ENCODE measurements around the gene SLX4IP.

The SLX4IP gene

DNA sequence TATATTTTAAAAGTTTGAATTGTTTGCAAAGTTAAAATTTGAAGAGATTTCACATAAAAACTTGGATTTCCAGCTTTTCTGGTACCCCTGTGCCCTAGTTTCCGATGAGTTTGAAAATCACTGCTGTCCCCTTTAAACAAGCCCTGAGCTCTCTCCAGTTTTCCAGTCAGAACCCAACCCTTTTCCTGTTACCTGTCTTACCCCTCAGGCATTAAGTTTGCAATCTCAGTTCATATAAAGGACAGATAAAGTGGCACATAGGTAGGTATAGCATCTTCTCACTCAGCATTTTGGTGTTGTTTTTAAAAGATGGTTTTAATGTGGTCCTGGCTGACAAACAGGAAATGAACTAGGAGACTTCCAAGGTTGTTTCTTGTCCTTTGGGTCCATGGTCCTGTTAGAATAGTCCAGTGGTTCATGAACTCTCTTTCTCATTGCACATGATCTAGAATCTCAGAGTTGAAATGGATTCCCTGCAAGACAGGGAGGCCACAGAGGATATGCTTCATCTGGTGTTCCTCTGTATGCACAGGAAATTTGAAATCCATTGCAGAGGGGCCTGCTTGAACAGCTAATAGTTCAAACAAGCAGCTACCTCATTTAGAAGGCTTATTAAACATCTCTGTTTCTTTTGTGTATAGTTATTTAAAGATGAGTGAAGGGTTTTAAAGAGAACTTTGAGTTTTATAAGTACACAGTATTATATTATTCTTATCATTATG is 156.0 kb downstream of the SLX4IP start:
- Histone ChIP-seq H3K27me3 (ENCODE audit: control insufficient read depth in 1 of 2, insufficient read depth in 1 of 2, low read length in 2 of 2) (no peaks in the 10 kb centered on the region), H2BK120ac (ENCODE audit: low read depth, low read length) (no peak overlapping the region), H3K4me1 (ENCODE audit: control insufficient read depth, insufficient read depth, low read depth, low read length) (peaks cover 3% of the 10 kb centered on the region), H3K14ac (ENCODE audit: low read length in 2 of 2) (no peak overlapping the region), H4K91ac (ENCODE audit: low read length) (no peak overlapping the region), H2BK15ac (ENCODE audit: low read depth, poor library complexity, severe bottlenecking) (no peak overlapping the region), H2BK12ac (ENCODE audit: low read length in 2 of 2) (no peak overlapping the region), H3K18ac (ENCODE audit: low read depth in 1 of 2, low read length in 2 of 2) (peak overlapping the region in 1 of 2 experiments; percentile 41), H2BK5ac (ENCODE audit: low read depth, low read length, poor library complexity, severe bottlenecking) (no peak overlapping the region), H3K4me3 (ENCODE audit: insufficient read depth in 1 of 2, low read depth in 1 of 2, low read length in 2 of 2) (no peak overlapping the region), H3K36me3 (ENCODE audit: control insufficient read depth in 1 of 2, insufficient read depth in 2 of 2, low read depth in 1 of 2, low read length in 2 of 2) (no peaks in the 10 kb centered on the region), H4K8ac (ENCODE audit: low read length) (no peak overlapping the region), H3K9ac (ENCODE audit: low read length) (no peak overlapping the region), H2AFZ (ENCODE audit: low read depth, low read length) (no peak overlapping the region), H3K79me1 (replicated peaks; ENCODE audit: low read length, poor library complexity, severe bottlenecking) (no peaks in the 10 kb centered on the region), H3K23ac (ENCODE audit: low read length in 2 of 2) (no peak overlapping the region), H3K9me3 (ENCODE audit: control insufficient read depth, low read length) (no peaks in the 10 kb centered on the region), H3K4me2 (ENCODE audit: low read length, poor library complexity, severe bottlenecking) (no peak overlapping the region), H3K27ac (ENCODE audit: low read length, poor library complexity, severe bottlenecking) (no peak overlapping the region), H3K4ac (ENCODE audit: low read depth in 1 of 2, low read length in 2 of 2) (no peak overlapping the region), H2AK5ac (ENCODE audit: low read length, severe bottlenecking) (no peak overlapping the region)
- 77% methylated on average over 1 of the region's 1 CpG for WGBS
- no peak for DNase-seq

DNA sequence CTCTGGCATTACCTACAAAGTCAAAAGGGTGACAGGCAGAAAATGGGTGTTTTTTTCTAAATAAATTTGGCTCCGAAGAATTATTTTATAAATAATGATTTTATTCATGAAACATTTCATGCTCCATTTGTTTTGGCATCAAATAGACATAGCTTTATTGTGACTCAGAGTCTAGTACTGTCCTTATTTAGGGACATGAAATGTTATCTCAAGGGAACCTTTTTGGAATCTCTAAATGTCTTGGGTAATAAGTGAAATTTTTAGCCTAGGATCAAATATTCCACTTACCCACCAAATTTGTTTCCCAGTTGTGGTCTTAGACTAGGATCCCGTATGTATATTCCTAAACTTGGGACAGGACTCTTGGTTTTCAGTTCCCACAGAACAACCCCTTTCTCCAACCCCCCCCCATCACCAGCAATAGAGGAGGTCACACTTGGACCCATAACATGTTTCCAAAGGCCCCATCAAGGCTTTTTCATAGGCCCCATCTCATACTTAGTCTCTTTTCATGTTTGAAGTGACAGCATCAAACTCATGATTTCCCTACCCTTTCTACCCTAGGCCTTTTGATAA is 156.9 kb downstream of the SLX4IP start:
- Histone ChIP-seq H3K27me3 (ENCODE audit: control insufficient read depth in 1 of 2, insufficient read depth in 1 of 2, low read length in 2 of 2) (no peaks in the 10 kb centered on the region), H3K9ac (ENCODE audit: low read length) (no peak overlapping the region), H2AFZ (ENCODE audit: low read depth, low read length) (no peak overlapping the region), H3K14ac (ENCODE audit: low read length in 2 of 2) (no peak overlapping the region), H3K4ac (ENCODE audit: low read depth in 1 of 2, low read length in 2 of 2) (no peak overlapping the region), H3K36me3 (ENCODE audit: control insufficient read depth in 1 of 2, insufficient read depth in 2 of 2, low read depth in 1 of 2, low read length in 2 of 2) (no peaks in the 10 kb centered on the region), H3K4me1 (ENCODE audit: control insufficient read depth, insufficient read depth, low read depth, low read length) (peaks cover 3% of the 10 kb centered on the region), H2BK120ac (ENCODE audit: low read depth, low read length) (no peak overlapping the region), H3K27ac (ENCODE audit: low read length, poor library complexity, severe bottlenecking) (peak overlapping the region; percentile 38), H3K23ac (ENCODE audit: low read length in 2 of 2) (no peak overlapping the region), H4K91ac (ENCODE audit: low read length) (no peak overlapping the region), H4K8ac (ENCODE audit: low read length) (no peak overlapping the region), H3K79me1 (replicated peaks; ENCODE audit: low read length, poor library complexity, severe bottlenecking) (no peaks in the 10 kb centered on the region), H2AK5ac (ENCODE audit: low read length, severe bottlenecking) (peak overlapping the region; percentile 6), H2BK12ac (ENCODE audit: low read length in 2 of 2) (no peak overlapping the region), H3K18ac (ENCODE audit: low read depth in 1 of 2, low read length in 2 of 2) (no peak overlapping the region), H2BK15ac (ENCODE audit: low read depth, poor library complexity, severe bottlenecking) (no peak overlapping the region), H3K4me3 (ENCODE audit: insufficient read depth in 1 of 2, low read depth in 1 of 2, low read length in 2 of 2) (no peak overlapping the region), H3K9me3 (ENCODE audit: control insufficient read depth, low read length) (no peaks in the 10 kb centered on the region), H3K4me2 (ENCODE audit: low read length, poor library complexity, severe bottlenecking) (no peak overlapping the region), H2BK5ac (ENCODE audit: low read depth, low read length, poor library complexity, severe bottlenecking) (no peak overlapping the region)
- WGBS = 93% methylated on average over 1 of the region's 2 CpGs
- no peak for DNase-seq

DNA sequence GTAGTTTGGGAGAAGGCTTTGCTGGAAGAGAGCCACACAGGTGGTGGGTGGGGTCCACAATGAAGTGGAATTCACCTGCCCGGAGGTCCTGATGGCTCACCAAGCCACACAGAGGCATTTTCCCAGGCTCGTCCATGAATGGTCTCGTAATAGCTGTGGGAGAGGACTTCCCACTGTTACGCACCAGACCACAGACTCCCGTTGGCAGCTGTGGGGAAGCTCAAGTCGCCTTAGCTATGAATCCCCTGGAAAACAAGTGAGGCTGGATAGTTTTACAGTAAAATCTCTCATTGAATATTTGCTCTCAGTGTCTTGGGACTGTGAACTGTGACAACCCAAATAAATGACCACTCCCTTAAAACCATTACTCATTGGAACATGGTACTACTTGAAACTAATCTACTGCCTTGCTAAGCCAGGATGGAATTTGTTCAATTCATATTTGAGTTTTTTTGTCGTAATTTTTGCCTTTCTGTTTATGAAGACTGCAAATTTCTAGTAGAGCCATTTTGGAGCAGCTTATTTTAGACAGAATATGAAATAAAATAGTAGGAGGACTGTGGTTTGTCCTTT is 159.3 kb downstream of the SLX4IP start:
- H4K8ac ChIP-seq (ENCODE audit: low read length) = peak overlapping the region; percentile 60
- no peak overlapping the region for H2BK15ac ChIP-seq (ENCODE audit: low read depth, poor library complexity, severe bottlenecking)
- H3K4ac ChIP-seq (ENCODE audit: low read depth in 1 of 2, low read length in 2 of 2) = peak overlapping the region in 1 of 2 experiments; percentile 6
- no peaks in the 10 kb centered on the region for H3K9me3 ChIP-seq (ENCODE audit: control insufficient read depth, low read length)
- no peak overlapping the region for H2AK5ac ChIP-seq (ENCODE audit: low read length, severe bottlenecking)
- H2BK12ac ChIP-seq (ENCODE audit: low read length in 2 of 2) = peak overlapping the region; percentile 51 to 84
- peaks cover 3% of the 10 kb centered on the region for H3K4me1 ChIP-seq (ENCODE audit: control insufficient read depth, insufficient read depth, low read depth, low read length)
- peak overlapping the region in 1 of 2 experiments; percentile 89 for H3K18ac ChIP-seq (ENCODE audit: low read depth in 1 of 2, low read length in 2 of 2)
- H3K79me1 ChIP-seq (replicated peaks; ENCODE audit: low read length, poor library complexity, severe bottlenecking) = no peaks in the 10 kb centered on the region
- no peak overlapping the region for H3K4me3 ChIP-seq (ENCODE audit: insufficient read depth in 1 of 2, low read depth in 1 of 2, low read length in 2 of 2)
- H2BK5ac ChIP-seq (ENCODE audit: low read depth, low read length, poor library complexity, severe bottlenecking) = no peak overlapping the region
- H2AFZ ChIP-seq (ENCODE audit: low read depth, low read length) = no peak overlapping the region
- peak overlapping the region; percentile 11 for H2BK120ac ChIP-seq (ENCODE audit: low read depth, low read length)
- H3K4me2 ChIP-seq (ENCODE audit: low read length, poor library complexity, severe bottlenecking) = no peak overlapping the region
- no peak overlapping the region for H3K27ac ChIP-seq (ENCODE audit: low read length, poor library complexity, severe bottlenecking)
- no peaks in the 10 kb centered on the region for H3K27me3 ChIP-seq (ENCODE audit: control insufficient read depth in 1 of 2, insufficient read depth in 1 of 2, low read length in 2 of 2)
- no peaks in the 10 kb centered on the region for H3K36me3 ChIP-seq (ENCODE audit: control insufficient read depth in 1 of 2, insufficient read depth in 2 of 2, low read depth in 1 of 2, low read length in 2 of 2)
- no peak overlapping the region for H3K9ac ChIP-seq (ENCODE audit: low read length)
- 96% methylated on average over 7 of the region's 7 CpGs for WGBS
- H3K23ac ChIP-seq (ENCODE audit: low read length in 2 of 2) = no peak overlapping the region
- no peak overlapping the region for H3K14ac ChIP-seq (ENCODE audit: low read length in 2 of 2)
- DNase-seq = no peak
- no peak overlapping the region for H4K91ac ChIP-seq (ENCODE audit: low read length)

DNA sequence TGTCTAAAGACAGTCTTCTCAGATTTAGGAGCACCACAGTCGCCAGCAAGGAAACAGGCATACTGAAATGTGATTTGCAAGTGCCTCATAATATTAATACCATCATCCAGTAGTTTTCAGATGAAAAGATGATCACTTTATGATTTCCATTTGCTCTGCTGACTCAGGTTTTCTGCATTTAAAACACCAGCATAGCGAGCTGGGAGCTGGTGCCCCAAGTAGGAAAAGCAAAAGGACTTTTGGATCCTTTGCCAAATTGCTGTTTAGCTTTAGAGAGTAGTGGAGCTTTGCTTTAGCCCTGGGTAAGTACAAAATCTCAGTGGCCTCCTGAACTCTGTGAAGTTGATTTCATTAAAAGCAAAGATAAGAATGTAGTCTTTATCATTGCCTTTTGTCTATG is 160.2 kb downstream of the SLX4IP start:
- no peak overlapping the region for H2BK12ac ChIP-seq (ENCODE audit: low read length in 2 of 2)
- H3K4ac ChIP-seq (ENCODE audit: low read depth in 1 of 2, low read length in 2 of 2) = no peak overlapping the region
- H2AK5ac ChIP-seq (ENCODE audit: low read length, severe bottlenecking) = no peak overlapping the region
- H3K36me3 ChIP-seq (ENCODE audit: control insufficient read depth in 1 of 2, insufficient read depth in 2 of 2, low read depth in 1 of 2, low read length in 2 of 2) = no peaks in the 10 kb centered on the region
- no peak overlapping the region for H3K9ac ChIP-seq (ENCODE audit: low read length)
- H3K79me1 ChIP-seq (replicated peaks; ENCODE audit: low read length, poor library complexity, severe bottlenecking) = no peaks in the 10 kb centered on the region
- H2BK120ac ChIP-seq (ENCODE audit: low read depth, low read length) = no peak overlapping the region
- H2BK5ac ChIP-seq (ENCODE audit: low read depth, low read length, poor library complexity, severe bottlenecking) = no peak overlapping the region
- H2BK15ac ChIP-seq (ENCODE audit: low read depth, poor library complexity, severe bottlenecking) = no peak overlapping the region
- no peaks in the 10 kb centered on the region for H3K9me3 ChIP-seq (ENCODE audit: control insufficient read depth, low read length)
- H3K27me3 ChIP-seq (ENCODE audit: control insufficient read depth in 1 of 2, insufficient read depth in 1 of 2, low read length in 2 of 2) = no peaks in the 10 kb centered on the region
- peak overlapping the region in 1 of 2 experiments; percentile 9 for H3K18ac ChIP-seq (ENCODE audit: low read depth in 1 of 2, low read length in 2 of 2)
- DNase-seq = no peak
- H2AFZ ChIP-seq (ENCODE audit: low read depth, low read length) = no peak overlapping the region
- H3K4me2 ChIP-seq (ENCODE audit: low read length, poor library complexity, severe bottlenecking) = no peak overlapping the region
- H3K27ac ChIP-seq (ENCODE audit: low read length, poor library complexity, severe bottlenecking) = no peak overlapping the region
- H4K8ac ChIP-seq (ENCODE audit: low read length) = no peak overlapping the region
- peaks cover 3% of the 10 kb centered on the region for H3K4me1 ChIP-seq (ENCODE audit: control insufficient read depth, insufficient read depth, low read depth, low read length)
- WGBS = 88% methylated on average over 2 of the region's 2 CpGs
- H4K91ac ChIP-seq (ENCODE audit: low read length) = no peak overlapping the region
- H3K4me3 ChIP-seq (ENCODE audit: insufficient read depth in 1 of 2, low read depth in 1 of 2, low read length in 2 of 2) = no peak overlapping the region
- H3K14ac ChIP-seq (ENCODE audit: low read length in 2 of 2) = no peak overlapping the region
- no peak overlapping the region for H3K23ac ChIP-seq (ENCODE audit: low read length in 2 of 2)
